H1 (cell line): ENCODE results near the gene PHC3. TPM values are rescaled to one million over a fixed set of nuclear protein-coding genes. Genes with fewer than 3 reads are reported as not detected.

Experiments
- CTCF ChIA-PET: fragments of 300-600 bp; sonication (Branson Sonifier 250); formaldehyde crosslinking; loops from one replicate; lab custom pipeline; 2021; ENCODE audit not compliant: partially characterized antibody; lab: Charles Lee
- POLR2A ChIA-PET: fragments of 300-600 bp; sonication (Branson Sonifier 250); formaldehyde crosslinking; loops from one replicate; lab custom pipeline; 2021; ENCODE audit warnings: inconsistent platforms; ENCODE audit not compliant: partially characterized antibody; lab: Charles Lee
- DNase-seq, 2 experiments: peaks; one replicate each; pipeline versions ENCODE4 v3.0.0 to v3.0.0-alpha.2; 2010 to 2022; ENCODE audit warnings: low spot score in 2 of 2, low read depth in 1 of 2, mixed read lengths in 1 of 2
- FAIRE-seq: peaks from 2 replicates; lab custom pipeline; 2011; peaks lifted over from hg19 to GRCh38; lab: Jason Lieb, UNC
- H2AFZ ChIP-seq: 2 replicates; pipeline ENCODE4 v1.8.1; 2012; ENCODE audit warnings: low read length, inconsistent platforms
- H2AK5ac ChIP-seq: 2 replicates; pipeline ENCODE4 v1.6.1; 2013; ENCODE audit warnings: low read depth, low read length
- H2BK120ac ChIP-seq: replicated peaks from 2 replicates; pipeline ENCODE3; 2013; ENCODE audit warnings: low read depth, low read length, inconsistent platforms
- H2BK12ac ChIP-seq: 2 replicates; pipeline ENCODE4 v1.6.1; 2013; ENCODE audit warnings: low read depth, low read length
- H2BK15ac ChIP-seq: 2 replicates; pipeline ENCODE4 v1.6.1; 2013; ENCODE audit warnings: low read length
- H2BK20ac ChIP-seq: 2 replicates; pipeline ENCODE4 v1.6.1; 2013; ENCODE audit warnings: low read length
- H2BK5ac ChIP-seq: 2 replicates; pipeline ENCODE4 v1.6.1; 2013; ENCODE audit warnings: low read depth, low read length
- H3K14ac ChIP-seq: 2 replicates; pipeline ENCODE4 v1.6.1; 2013; ENCODE audit warnings: inconsistent platforms; ENCODE audit not compliant: insufficient read length
- H3K18ac ChIP-seq: 2 replicates; pipeline ENCODE4 v1.6.1; 2013; ENCODE audit warnings: low read length; ENCODE audit errors: extremely low read depth
- H3K23ac ChIP-seq: 2 replicates; pipeline ENCODE4 v1.6.1; 2013; ENCODE audit warnings: inconsistent platforms; ENCODE audit not compliant: insufficient read length
- H3K23me2 ChIP-seq: 2 replicates; pipeline ENCODE4 v1.6.1; 2013; ENCODE audit warnings: low read depth, low read length
- H3K27ac ChIP-seq: 2 replicates; pipeline ENCODE4 v1.6.1; 2011; ENCODE audit warnings: low read depth, low read length, inconsistent platforms
- H3K27me3 ChIP-seq, 4 experiments: replicated peaks in 1 of 4; 1 replicate in 1 of 4; 2 replicates in 3 of 4; pipeline versions ENCODE4 v1.6.1 to v1.8.1; 2011 to 2013; ENCODE audit warnings: low read length in 3 of 4, mild to moderate bottlenecking in 3 of 4, inconsistent platforms in 2 of 4, mixed read lengths in 2 of 4, moderate library complexity in 1 of 4; ENCODE audit not compliant: control insufficient read depth in 3 of 4, insufficient read depth in 3 of 4; ENCODE audit errors: extremely low read depth in 1 of 4
- H3K36me3 ChIP-seq, 4 experiments: 2 replicates each; pipeline versions ENCODE4 v1.6.1 to v1.8.1; 2011 to 2013; ENCODE audit warnings: mild to moderate bottlenecking in 4 of 4, low read length in 3 of 4, moderate library complexity in 2 of 4, control low read depth in 1 of 4, inconsistent platforms in 1 of 4; ENCODE audit not compliant: insufficient read depth in 4 of 4, control insufficient read depth in 2 of 4
- H3K4ac ChIP-seq: replicated peaks from 2 replicates; pipeline ENCODE3; 2013; ENCODE audit warnings: low read length, low read depth, mixed read lengths, inconsistent platforms; ENCODE audit not compliant: insufficient read length
- H3K4me1 ChIP-seq, 4 experiments: replicated peaks in 1 of 4; 1 replicate in 1 of 4; 2 replicates in 3 of 4; pipeline versions ENCODE4 v1.6.1 to v1.8.1; 2011 to 2013; ENCODE audit warnings: low read length in 3 of 4, inconsistent platforms in 2 of 4, mixed read lengths in 1 of 4; ENCODE audit not compliant: insufficient read depth in 4 of 4, control insufficient read depth in 3 of 4
- H3K4me2 ChIP-seq, 2 experiments: 2 replicates each; pipeline versions ENCODE4 v1.6.1 to v1.8.1; 2011 to 2013; ENCODE audit warnings: low read depth in 2 of 2, low read length in 2 of 2, control low read depth in 1 of 2, inconsistent platforms in 1 of 2, mild to moderate bottlenecking in 1 of 2; ENCODE audit not compliant: insufficient read depth in 1 of 2
- H3K4me3 ChIP-seq, 4 experiments: fragments of 200-600, 300-600 bp in 1 of 4; sonication (generic), shearing (Covaris generic), sonication (Bioruptor Twin) in 1 of 4; 2 replicates each; pipeline versions ENCODE4 v1.5.1 to v1.8.1; 2011 to 2016; ENCODE audit warnings: low read length in 4 of 4, low read depth in 3 of 4, control low read depth in 2 of 4, inconsistent platforms in 2 of 4, mild to moderate bottlenecking in 2 of 4, mixed read lengths in 1 of 4, moderate library complexity in 1 of 4; ENCODE audit not compliant: insufficient read depth in 2 of 4; ENCODE audit errors: extremely low read depth in 1 of 4
- H3K56ac ChIP-seq: replicated peaks from 2 replicates; pipeline ENCODE3; 2013; ENCODE audit warnings: low read depth, mild to moderate bottlenecking, mixed read lengths, low read length, inconsistent platforms; ENCODE audit not compliant: insufficient read length
- H3K79me1 ChIP-seq: 2 replicates; pipeline ENCODE4 v1.6.1; 2013; ENCODE audit warnings: low read depth, low read length, control low read depth
- H3K79me2 ChIP-seq, 2 experiments: 2 replicates each; pipeline versions ENCODE4 v1.6.1 to v1.8.1; 2012 to 2013; ENCODE audit warnings: low read length in 2 of 2, mild to moderate bottlenecking in 2 of 2, inconsistent platforms in 1 of 2; ENCODE audit not compliant: insufficient read depth in 2 of 2, control insufficient read depth in 1 of 2
- H3K9ac ChIP-seq, 4 experiments: replicated peaks in 1 of 4; 1 replicate in 1 of 4; 2 replicates in 3 of 4; pipeline versions ENCODE4 v1.6.1 to v1.8.1; 2011 to 2013; ENCODE audit warnings: low read depth in 3 of 4, low read length in 3 of 4, control low read depth in 2 of 4, mild to moderate bottlenecking in 2 of 4, moderate library complexity in 2 of 4, inconsistent platforms in 1 of 4; ENCODE audit errors: extremely low read depth in 1 of 4
- H3K9me3 ChIP-seq, 2 experiments: 2 replicates each; pipeline versions ENCODE4 v1.6.1 to v1.8.1; 2012 to 2013; ENCODE audit warnings: mild to moderate bottlenecking in 2 of 2, moderate library complexity in 2 of 2, control low read depth in 1 of 2, inconsistent platforms in 1 of 2, low read depth in 1 of 2, low read length in 1 of 2, mixed read lengths in 1 of 2; ENCODE audit not compliant: insufficient read depth in 2 of 2
- H4K20me1 ChIP-seq, 2 experiments: replicated peaks in 1 of 2; 2 replicates each; pipeline versions ENCODE3 to v1.8.1; 2011 to 2013; ENCODE audit warnings: inconsistent platforms in 2 of 2, low read length in 2 of 2, mild to moderate bottlenecking in 1 of 2; ENCODE audit not compliant: insufficient read depth in 2 of 2, control insufficient read depth in 1 of 2
- H4K5ac ChIP-seq: 2 replicates; pipeline ENCODE4 v1.6.1; 2013; ENCODE audit warnings: low read length, low read depth, mixed read lengths, inconsistent platforms; ENCODE audit not compliant: insufficient read length
- H4K8ac ChIP-seq: 2 replicates; pipeline ENCODE4 v1.8.0; 2013; ENCODE audit warnings: mild to moderate bottlenecking, moderate library complexity, low read length, inconsistent platforms; ENCODE audit not compliant: insufficient read depth; ENCODE audit errors: extremely low read depth
- H4K91ac ChIP-seq: replicated peaks from 2 replicates; pipeline ENCODE3; 2013; ENCODE audit warnings: low read length, mixed read lengths, inconsistent platforms; ENCODE audit not compliant: insufficient read length
- BCL11A ChIP-seq, 2 experiments: IDR thresholded peaks; one replicate each; pipeline ENCODE4 v1.6.1; 2011; ENCODE audit warnings: low read depth in 2 of 2, low read length in 2 of 2, mild to moderate bottlenecking in 2 of 2
- BRCA1 ChIP-seq: IDR thresholded peaks from 2 replicates; pipeline ENCODE4 v1.6.1; 2012; ENCODE audit warnings: low read depth, low read length, improper control_type of control experiment
- CBX5 ChIP-seq: fragments of 300-800, 300-1000 bp; sonication (generic); IDR thresholded peaks from 2 replicates; pipeline ENCODE4 v1.7.1; 2016; ENCODE audit warnings: antibody characterized with exemption, low read length, low read depth
- CEBPB ChIP-seq: IDR thresholded peaks from 2 replicates; pipeline ENCODE4 v1.6.1; 2012; ENCODE audit warnings: low read depth, low read length
- CTBP2 ChIP-seq: IDR thresholded peaks from 2 replicates; pipeline ENCODE4 v1.7.0; 2011; ENCODE audit warnings: borderline replicate concordance, mild to moderate bottlenecking, moderate library complexity, mixed read lengths, low read length; ENCODE audit not compliant: insufficient read depth, insufficient read length
- KDM5A ChIP-seq: fragments of 200-600 bp; IDR thresholded peaks from 2 replicates; pipeline ENCODE4 v1.7.1; 2012; ENCODE audit warnings: mild to moderate bottlenecking, low read length, inconsistent platforms, mixed read lengths
- POLR2A ChIP-seq, 2 experiments: IDR thresholded peaks; 1 replicate in 1 of 2; 2 replicates in 1 of 2; pipeline ENCODE4 v1.6.1; 2011; ENCODE audit warnings: low read depth in 2 of 2, low read length in 2 of 2, mild to moderate bottlenecking in 2 of 2; ENCODE audit errors: control extremely low read depth in 1 of 2
- POU5F1 ChIP-seq: IDR thresholded peaks from 2 replicates; pipeline ENCODE4 v1.6.1; 2011; ENCODE audit warnings: low read depth, mild to moderate bottlenecking, low read length, moderate library complexity
- SIN3A ChIP-seq, 2 experiments: IDR thresholded peaks in 1 of 2; conservative IDR thresholded peaks in 1 of 2; 2 replicates each; pipeline ENCODE4 v1.6.1; 2011 to 2012; ENCODE audit warnings: low read length in 2 of 2, improper control_type of control experiment in 1 of 2, low read depth in 1 of 2, mild to moderate bottlenecking in 1 of 2
- SUZ12 ChIP-seq: fragments of 200-600 bp; sonication (generic); IDR thresholded peaks from 2 replicates; pipeline ENCODE4 v1.6.1; 2012; ENCODE audit warnings: mild to moderate bottlenecking, inconsistent platforms, low read length, moderate library complexity, mixed read lengths
- YY1 ChIP-seq: IDR thresholded peaks from 2 replicates; pipeline ENCODE4 v1.6.1; 2011; ENCODE audit warnings: low read depth, mild to moderate bottlenecking, low read length
- WGBS, 2 experiments: shearing (Covaris generic) in 1 of 2; methylation state at CpG; one replicate each; pipeline versions ENCODE4 v1.1.6 to v1.1.7; 2013 to 2015; ENCODE audit warnings: low lambda C conversion rate in 2 of 2, mixed read lengths in 2 of 2, inconsistent platforms in 1 of 2, low coverage in 1 of 2, missing lambda C conversion rate in 1 of 2; ENCODE audit not compliant: insufficient replicate concordance in 2 of 2, insufficient coverage in 1 of 2, insufficient read length in 1 of 2; ENCODE audit errors: extremely low coverage in 1 of 2, missing lambda C conversion rate in 1 of 2; 5-methylcytosine and 5-hydroxymethylcytosine counted together
- polyA plus RNA-seq, 7 experiments: library from polyadenylated mRNA; depleted of rRNA in 3 of 7; stranded (reverse) in 5 of 7; unstranded in 2 of 7; fragments of >200 nt in 5 of 7; fragments of 200-250 nt in 2 of 7; gene quantifications; 1 replicate in 5 of 7; 2 replicates in 1 of 7; 4 replicates in 1 of 7; pipeline versions ENCODE4 v1.2.1 to v1.2.3, GENCODE V29; 2011 to 2013; ENCODE audit warnings: missing spikeins in 2 of 7, mixed read lengths in 2 of 7
- total RNA-seq: library from RNA; stranded (reverse); fragmentation: NEBNext Ultra II Directional; extraction: Animal tissue kit (Norgen Biotek cat#: 25700); gene quantifications from 2 replicates; pipeline ENCODE4 v1.2.1, GENCODE V29; 2021
- TF ChIP-seq, protein P1 (sequence below): IDR thresholded peaks from 2 replicates; pipeline ENCODE4 v1.6.1; 2011; ENCODE audit warnings: low read length, improper control_type of control experiment

PHC3 gene
- total and polyA plus RNA-seq, 2 of the 8 experiments (the other 6 are each of a cell fraction or from before 2014, with no cell fraction given), result 26.4 to 29.2 TPM

DNA sequence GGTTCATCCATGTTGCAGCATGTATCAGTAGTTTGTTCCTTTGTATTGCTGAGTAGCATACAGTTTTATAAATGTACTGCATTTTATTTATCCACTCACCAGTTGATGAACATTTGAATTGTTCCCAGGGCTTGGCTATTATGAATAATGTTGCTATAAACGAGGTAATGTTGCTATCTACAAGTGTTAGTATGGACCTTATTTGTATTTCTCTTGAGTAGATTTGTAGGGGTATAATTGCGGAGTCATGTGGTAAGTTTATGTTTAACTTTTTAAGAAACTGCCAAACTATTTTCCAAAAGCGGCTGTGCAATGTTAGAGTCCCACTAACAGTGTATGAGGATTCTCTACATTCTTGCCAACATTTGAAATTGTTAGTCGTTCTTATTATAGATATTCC, 130.8 kb downstream of the PHC3 start:
- Histone ChIP-seq H3K18ac (no peak overlapping the region), H3K4me2 (no peak overlapping the region), H3K36me3 (no peaks in the 10 kb centered on the region), H3K14ac (no peak overlapping the region), H3K79me1 (peaks cover 3% of the 10 kb centered on the region), H2BK120ac (no peak overlapping the region), H2BK5ac (no peak overlapping the region), H4K20me1 (peaks cover 0 to 2% of the 10 kb centered on the region in 2 experiments)
- TF ChIP-seq, protein P1, sequence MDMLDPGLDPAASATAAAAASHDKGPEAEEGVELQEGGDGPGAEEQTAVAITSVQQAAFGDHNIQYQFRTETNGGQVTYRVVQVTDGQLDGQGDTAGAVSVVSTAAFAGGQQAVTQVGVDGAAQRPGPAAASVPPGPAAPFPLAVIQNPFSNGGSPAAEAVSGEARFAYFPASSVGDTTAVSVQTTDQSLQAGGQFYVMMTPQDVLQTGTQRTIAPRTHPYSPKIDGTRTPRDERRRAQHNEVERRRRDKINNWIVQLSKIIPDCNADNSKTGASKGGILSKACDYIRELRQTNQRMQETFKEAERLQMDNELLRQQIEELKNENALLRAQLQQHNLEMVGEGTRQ, result no peak
- TF ChIP-seq SIN3A (conservative IDR thresholded peaks at IDR 0.05 in 1 of 2, IDR thresholded peaks at IDR 0.05 in 1 of 2; ENCODE audit: low read depth in 1 of 2, low read length in 2 of 2), result no peak
- TF ChIP-seq POLR2A (IDR thresholded peaks at IDR 0.05; ENCODE audit: control extremely low read depth in 1 of 2, low read depth in 2 of 2, low read length in 2 of 2), result no peak
- TF ChIP-seq CEBPB, result no peak
- TF ChIP-seq BCL11A (IDR thresholded peaks at IDR 0.05; ENCODE audit: low read depth in 2 of 2, low read length in 2 of 2), result no peak
- no peak for TF ChIP-seq POU5F1
- TF ChIP-seq CTBP2, result no peak
- TF ChIP-seq YY1, result no peak
- TF ChIP-seq SUZ12, result no peak
- TF ChIP-seq CBX5, result no peak
- TF ChIP-seq BRCA1, result no peak
- TF ChIP-seq KDM5A, result no peak
- TF ChIP-seq, all 59 proteins: peak for 0
- Histone ChIP-seq H3K23me2 (no peaks in the 10 kb centered on the region), H3K9me3 (no peaks in the 10 kb centered on the region), H3K9ac (no peak overlapping the region), H2BK20ac (no peak overlapping the region), H3K27ac (no peak overlapping the region), H4K5ac (no peak overlapping the region), H4K91ac (no peak overlapping the region), H3K4me3 (no peak overlapping the region), H3K79me2 (no peaks in the 10 kb centered on the region; a peak in 2 of 4 replicates), H2AFZ (no peak overlapping the region), H3K56ac (no peak overlapping the region), H3K23ac (no peak overlapping the region), H2BK15ac (no peak overlapping the region), H2AK5ac (no peak overlapping the region), H2BK12ac (no peak overlapping the region), H3K4me1 (peaks cover 0 to 3% (median 0%) of the 10 kb centered on the region in 4 experiments; a peak in 1 of 7 replicates), H3K27me3 (no peaks in the 10 kb centered on the region), H3K4ac (no peak overlapping the region), H4K8ac (no peak overlapping the region)
- 92% methylated on average over 4 of the region's 4 CpGs; no CpG with 5 or more reads in 1 of the 2 experiments for WGBS, 2 experiments
- POLR2A ChIA-PET, result interaction anchor here (2.1 kb wide), 1 partner anchor 10 kb away, joined by 6 read pairs; no protein-coding TSS in a partner anchor
- DNase-seq (no peak), FAIRE-seq (no peak)
- CTCF ChIA-PET, result no interaction called here
